DMS79 treated with DMSO at 0.1 percent for 48 hours (cell line): ENCODE data around the gene YY2.
"Not testable (repeated sequence)": the region's sequence is repeated elsewhere in the genome, so short reads cannot be mapped to it uniquely, and the experiment has no call there.

ENCODE experiments used
- DNase-seq: peaks from one replicate; lab custom pipeline; 2025; lab: John Stamatoyannopoulos, UW

Gene YY2

DNA sequence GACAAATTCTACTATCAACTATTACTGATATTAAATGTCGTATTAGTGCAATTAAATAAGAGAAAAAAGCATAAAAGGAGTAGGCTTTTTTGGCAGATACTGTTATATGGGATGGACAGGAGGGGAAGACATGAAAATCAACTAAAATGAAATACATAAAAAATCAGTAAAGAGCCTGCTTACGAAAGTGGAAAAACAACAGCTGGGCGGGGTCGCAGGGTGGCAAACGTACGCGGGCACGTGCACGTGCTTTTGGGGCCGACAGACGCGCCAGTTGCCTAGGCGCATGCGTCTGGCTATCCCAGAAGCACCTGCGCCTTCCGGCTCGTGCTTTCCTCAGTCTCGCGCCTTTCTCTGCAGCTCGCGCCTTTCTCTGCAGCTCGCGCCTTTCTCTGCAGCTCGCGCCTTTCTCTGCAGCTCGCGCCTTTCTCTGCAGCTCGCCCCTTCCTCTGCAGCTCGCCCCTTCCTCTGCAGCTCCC lies at the start of gene YY2:
Gene YY2, plus strand, starts transcription at position 51 of the 479 bp plus-strand sequence. CDS start 498 bp downstream, outside the sequence.
- no peak for DNase-seq

DNA sequence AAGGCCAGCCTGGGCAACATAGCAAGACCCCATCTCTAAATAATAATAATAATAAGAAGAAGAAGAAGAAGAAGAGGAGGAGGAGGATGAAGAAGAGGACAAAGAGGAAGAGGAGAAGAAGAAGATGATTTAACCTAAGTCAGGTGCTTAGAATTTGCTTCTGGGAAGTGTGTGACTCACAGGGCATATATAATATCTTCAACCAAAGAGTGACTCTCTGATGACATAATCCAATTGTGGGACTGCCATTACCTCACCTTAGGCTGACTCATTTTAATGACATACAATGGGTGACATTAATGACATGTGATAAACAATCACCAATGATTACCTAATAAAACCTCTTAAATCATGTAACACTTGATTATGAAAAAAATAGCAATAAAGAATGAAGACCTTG lies 49.1 kb upstream of the YY2 start:
- no peak for DNase-seq

DNA sequence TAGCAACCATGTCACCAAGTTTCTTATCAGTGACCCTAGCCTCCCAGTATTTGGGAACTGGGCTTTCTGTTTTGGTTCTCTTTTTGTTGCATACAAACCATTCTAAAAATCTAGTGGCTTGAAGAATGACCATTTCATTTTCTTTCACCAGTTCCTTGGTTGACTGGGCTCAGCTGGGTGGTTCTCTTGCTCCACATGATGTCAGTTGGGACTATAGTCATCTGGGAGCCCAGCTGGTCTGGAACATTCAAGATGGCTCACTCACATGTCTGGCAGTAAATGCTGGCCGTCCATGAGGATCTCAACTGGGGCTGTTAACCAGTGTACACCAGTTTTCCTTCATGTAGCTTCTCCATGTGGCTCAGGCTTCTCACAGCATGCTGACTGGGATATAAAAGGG lies 44.0 kb upstream of the YY2 start:
- no peak for DNase-seq

DNA sequence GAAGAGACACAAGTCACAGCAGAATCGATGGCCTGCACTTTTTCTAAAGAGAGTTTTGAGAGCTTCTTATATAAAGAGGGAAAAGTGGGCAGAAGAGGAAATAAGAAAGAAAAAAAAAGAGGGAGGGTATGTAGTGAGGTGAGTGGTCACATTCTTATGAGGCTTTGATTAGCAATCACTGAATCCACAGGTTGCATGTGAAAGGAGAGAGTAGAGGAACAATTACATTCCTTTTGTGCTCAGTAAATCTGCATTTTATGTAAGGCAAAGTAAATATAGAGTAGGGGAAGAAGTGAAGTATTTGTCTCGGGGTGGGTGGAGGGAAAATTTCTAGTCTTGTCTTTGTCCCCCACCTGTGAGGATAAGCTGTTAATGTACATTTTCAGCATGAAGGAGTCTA lies 43.2 kb upstream of the YY2 start:
- DNase-seq, result no peak

DNA sequence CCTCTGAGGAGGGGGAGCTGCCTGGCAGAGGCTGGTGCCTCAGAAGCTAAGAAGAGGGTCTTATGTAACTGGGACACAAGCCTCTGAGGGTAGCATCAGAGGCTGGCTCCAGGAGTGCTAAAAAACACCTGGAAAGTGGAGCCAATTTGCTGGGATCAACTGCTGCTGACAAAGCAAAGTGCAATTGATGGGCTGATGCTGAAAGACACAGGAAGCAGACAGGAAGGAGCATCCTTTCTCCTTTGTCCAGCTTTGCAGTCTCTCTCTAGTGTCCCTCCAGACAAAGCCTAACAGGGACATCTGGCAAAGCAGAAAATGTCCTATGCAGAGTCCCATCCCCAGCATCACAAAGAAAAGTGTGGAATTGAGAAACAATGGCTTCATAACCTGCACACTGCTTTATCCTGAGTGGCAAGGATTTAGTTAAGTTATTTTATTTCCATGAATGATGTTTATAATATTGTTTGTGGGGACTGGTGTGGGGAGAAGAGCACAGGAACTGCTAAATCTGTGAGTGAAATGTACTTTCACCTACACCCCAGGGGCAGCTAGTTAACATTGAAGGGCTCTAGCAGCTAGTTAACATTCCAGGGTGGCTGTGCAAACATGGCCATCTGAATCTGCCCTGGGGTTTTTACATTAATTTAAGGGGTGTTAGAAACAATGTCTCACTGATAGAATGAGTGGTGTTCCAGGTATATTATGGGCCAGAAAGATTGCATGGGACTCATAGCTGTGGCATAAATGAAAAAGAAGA lies 42.0 kb upstream of the YY2 start:
- no peak for DNase-seq

DNA sequence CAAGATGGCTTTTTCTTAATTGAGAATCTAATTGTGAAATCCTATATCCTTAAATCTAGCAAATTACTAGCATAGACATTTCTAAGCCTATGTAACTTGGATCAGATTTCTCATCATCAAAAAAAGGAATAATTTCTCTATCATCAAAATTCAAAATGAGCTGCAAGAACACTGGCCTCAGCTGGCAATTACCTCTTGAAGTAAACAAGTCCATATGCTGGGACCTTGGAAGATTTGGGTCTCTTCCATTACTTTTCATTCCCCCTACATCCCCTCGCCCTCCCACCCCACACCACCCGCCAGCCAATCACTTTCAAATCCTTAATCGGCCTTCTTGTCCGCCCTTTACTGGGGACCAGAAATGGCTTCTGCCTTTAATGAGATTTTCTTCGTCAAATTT lies 39.7 kb upstream of the YY2 start:
- no peak for DNase-seq

DNA sequence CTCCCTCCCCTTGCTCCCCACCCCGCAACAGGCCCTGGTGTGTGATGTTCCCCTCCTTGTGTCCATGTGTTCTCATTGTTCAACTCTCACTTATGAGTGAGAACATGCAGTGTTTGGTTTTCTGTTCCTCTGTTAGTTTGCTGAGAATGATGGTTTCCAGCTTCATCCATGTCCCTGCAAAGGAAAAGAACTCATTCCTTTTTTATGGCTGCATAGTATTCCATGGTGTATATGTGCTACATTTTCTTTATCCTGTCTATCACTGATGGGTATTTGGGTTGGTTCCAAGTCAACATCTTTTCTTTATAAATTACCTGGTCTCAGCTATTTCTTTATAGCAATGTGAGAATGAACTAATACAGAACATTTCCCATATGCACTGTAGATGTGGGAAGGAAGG lies 35.6 kb upstream of the YY2 start:
- not testable (repeated sequence) for DNase-seq

DNA sequence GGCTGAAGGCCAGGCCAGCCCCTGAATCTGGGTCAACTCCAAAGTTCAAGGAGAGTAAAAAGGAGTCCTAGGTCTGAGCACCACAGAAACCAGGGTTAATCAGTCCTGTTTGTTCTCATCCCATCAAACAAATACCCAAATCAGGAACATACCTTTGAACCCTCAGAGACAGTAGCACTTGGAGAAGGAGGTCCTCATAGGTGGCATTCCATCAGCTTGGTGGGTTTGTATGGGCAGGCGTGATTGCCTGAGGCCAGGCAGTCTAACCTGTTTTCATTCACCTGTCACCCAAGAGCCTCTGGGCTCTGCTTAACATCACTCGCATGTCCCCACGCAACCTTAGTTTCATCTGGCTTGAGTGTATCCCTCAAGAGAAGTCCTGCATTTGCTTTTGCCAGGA lies 33.9 kb upstream of the YY2 start:
- no peak for DNase-seq

DNA sequence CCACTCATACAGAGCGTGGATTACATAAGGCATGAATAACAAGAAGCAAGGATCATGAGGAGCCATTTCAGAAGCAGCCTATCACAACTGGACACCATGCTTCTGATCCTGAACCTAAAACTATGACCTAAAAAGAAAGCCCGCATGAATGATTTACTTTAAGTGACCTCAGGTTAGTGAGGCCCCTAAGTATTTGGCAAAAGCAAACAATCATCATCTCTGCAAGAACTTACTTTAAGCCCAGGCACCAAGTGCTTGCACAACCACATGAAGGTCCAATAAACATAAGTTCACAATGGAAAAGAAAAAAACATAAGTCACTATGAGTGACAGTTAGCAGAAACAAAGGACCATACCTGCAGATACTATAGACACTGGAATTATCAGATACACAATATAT lies 24.3 kb upstream of the YY2 start:
- no peak for DNase-seq

DNA sequence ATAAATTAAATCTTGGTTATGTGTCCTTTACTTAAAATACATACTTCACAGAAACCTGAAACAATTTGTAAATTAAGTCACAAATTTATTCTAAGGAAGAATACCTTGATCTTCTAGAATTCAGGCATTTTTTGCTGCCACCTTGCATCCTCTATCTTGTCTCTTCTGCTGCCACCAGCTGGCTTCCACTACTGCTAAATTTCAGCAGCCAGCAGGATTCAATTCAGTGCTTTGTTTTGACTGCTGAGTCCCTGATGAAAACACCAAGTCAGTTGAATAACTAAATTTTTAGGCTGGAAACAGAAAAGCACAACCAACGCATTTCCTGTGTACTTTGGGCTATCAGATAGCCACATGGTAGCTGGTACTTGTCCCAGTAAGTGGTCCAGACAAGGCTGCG lies 18.7 kb upstream of the YY2 start:
- no peak for DNase-seq

DNA sequence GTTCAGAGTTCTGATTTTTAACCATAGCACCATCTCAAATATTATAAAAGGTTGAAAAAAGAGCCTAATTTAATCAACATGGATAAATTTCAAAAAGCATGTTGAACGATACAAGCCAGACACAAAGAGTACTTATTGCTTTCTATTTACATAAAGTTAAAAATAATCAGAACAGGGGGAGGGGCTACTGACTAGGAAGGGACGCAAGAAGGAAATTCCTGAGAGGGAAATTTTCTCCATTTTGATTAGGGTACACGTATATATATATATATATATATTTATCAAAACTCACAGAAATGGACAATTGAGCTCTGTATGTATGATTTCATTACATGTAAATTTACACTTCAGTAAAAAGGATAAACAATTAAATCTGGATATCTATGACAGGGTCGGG lies 16.9 kb upstream of the YY2 start:
- DNase-seq, result no peak

DNA sequence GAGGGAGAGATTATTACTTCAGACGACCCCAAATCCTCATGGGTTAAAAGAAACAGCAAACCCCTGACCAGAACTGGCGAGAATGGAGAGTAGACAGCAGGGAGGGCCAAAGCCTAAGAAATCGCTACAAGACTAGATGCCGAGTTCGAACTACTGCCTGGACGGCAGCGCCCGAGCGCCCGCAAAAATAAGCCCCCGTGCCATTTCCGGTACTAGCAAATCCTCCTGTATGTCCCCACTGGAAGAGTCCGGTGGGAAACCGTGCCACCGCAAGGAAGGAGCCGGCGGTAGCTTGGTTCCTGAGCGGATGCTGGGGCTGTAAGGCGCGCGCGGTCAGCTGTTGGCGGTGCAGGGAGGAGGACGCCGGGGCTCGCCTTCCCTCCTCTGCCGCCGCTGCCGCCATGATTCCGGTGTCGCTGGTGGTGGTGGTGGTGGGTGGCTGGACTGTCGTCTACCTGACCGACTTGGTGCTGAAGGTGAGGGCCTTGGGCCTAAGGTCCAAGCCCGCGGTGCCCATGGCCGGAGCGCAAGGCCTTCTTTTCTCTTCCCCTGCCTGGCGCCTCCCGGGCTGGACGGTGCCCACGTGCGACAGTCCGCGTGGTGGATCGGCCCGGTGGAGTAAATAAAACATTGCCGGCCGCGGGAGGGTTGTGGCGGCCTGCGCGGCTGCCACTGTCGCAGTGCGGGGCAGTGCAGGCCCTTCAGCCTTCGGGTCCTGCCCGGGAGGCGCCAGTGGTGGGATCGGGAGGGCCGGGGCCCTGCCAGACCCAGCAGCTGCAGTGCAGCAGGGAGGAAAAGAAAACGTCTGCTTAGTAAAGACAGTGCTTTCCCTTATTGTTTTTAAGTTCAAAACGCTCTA lies 16.2 kb upstream of the YY2 start, which contains the start of gene MBTPS2:
Gene MBTPS2, plus strand, starts transcription at position 284 of the 859 bp plus-strand sequence. Its CDS starts 118 bp downstream, at position 402.
- DNase-seq, result peak; percentile 37

DNA sequence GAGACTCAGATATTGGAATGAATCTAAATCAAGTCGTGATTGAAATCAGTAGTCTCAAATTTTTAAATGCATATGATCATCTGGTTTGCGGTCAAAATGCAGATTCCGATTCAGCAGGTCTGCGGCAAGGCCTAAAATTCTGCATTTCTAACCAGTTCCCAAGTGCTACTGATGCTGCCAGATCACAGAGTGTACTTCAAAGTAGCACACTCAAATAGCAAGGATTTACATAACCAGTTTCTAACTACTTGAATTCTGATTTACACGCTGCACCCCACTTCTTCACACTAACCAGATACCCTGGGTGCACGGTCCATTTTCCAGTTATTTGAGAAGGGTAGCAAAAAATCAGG lies 15.6 kb upstream of the YY2 start:
- no peak for DNase-seq

DNA sequence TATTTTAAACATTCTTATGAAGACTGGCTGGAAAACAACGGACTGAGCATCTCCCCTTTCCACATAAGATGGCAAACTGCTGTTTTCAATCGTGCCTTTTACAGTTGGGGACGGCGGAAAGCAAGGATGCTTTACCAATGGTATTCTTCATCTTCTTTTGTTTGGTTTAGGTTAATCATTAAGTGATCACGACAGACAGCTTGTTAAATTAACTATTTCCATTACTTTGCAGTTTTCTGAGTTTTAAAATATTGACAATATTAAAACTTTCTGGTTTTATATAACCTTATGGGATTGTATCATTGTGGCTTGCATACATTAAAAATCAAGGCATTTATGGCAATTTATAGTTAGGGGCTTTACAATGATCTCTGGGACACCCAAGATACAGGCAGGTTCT lies 12.6 kb upstream of the YY2 start:
- no peak for DNase-seq

DNA sequence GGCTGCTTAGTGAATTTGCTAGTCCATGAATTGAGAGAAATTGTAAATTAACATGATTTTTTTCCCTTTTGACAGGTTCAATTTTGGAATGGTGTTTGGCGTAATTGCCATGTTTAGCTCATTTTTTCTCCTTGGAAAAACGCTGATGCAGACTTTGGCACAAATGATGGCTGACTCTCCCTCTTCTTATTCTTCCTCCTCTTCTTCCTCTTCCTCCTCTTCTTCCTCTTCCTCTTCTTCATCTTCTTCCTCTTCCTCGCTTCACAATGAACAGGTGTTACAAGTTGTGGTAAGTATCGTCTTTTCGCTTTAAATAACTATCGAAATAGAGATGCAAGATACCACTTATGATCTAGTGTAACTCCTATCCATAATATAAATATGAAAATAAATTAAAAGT lies 10.7 kb upstream of the YY2 start:
- no peak for DNase-seq

DNA sequence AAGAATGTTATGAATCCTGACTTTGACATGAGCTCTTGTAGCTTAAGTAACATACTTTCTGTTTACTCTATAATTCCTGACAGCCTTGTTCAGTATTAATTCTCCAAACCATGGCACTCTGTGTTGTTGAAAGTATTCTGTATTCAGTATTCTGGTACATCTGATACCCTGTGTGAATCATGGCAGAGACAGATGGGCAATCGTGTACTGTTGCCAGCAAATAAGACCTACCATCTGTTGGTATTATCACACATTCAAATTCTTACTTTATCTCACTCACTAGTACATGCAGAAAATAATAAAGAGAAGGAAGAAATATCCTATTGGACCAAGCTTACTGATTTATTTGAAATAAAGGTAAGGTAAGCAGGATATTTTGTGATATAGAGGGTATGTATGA lies 8.4 kb upstream of the YY2 start:
- DNase-seq, result no peak

DNA sequence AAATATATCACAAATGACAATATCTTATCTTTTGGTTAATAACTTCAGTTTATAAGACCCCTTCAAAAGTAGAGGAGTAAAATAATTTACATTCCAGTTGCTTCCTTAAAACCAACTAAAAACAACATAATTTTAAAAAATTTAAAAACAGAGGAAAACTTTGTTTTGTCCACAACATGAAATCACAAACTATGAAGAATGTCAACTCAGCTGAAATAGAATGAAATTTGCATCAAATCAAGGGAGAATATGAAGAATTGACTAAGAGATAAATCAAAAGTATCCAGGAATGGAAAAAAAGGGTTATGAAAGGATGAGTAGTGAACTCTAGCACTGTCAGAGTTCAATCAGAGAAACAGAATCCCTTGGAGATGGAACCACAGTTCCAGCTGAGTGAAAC lies 2.2 kb upstream of the YY2 start:
- no peak for DNase-seq

DNA sequence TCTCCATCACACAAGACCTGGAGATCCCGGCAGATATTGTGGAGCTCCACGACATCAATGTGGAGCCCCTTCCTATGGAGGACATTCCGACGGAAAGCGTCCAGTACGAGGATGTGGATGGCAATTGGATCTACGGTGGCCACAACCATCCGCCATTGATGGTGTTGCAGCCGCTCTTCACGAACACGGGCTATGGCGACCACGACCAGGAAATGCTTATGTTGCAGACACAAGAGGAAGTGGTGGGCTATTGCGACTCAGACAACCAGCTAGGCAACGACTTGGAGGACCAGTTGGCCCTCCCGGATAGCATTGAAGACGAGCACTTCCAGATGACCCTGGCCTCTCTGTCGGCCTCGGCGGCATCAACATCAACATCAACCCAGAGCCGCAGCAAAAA lies 717 bp downstream of the YY2 start:
- no peak for DNase-seq

DNA sequence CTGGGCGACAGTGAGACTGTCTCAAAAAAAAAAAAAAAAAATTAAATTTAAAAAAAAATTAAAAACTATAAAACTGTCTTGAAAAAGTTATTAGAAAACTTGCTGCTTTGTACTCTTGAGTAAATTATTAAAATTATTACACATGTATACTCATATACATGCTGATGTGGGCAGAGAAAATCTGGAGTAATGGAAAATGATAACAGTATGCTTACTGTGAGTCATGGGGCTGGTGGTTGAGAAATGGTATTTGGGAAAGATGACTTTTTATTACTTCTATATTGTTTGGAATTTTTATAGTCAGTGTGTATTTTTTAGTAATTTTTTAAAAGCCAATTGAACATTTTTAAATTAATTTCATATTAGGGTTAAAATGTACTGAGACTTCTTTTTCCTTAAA lies 7.5 kb downstream of the YY2 start:
- no peak for DNase-seq

DNA sequence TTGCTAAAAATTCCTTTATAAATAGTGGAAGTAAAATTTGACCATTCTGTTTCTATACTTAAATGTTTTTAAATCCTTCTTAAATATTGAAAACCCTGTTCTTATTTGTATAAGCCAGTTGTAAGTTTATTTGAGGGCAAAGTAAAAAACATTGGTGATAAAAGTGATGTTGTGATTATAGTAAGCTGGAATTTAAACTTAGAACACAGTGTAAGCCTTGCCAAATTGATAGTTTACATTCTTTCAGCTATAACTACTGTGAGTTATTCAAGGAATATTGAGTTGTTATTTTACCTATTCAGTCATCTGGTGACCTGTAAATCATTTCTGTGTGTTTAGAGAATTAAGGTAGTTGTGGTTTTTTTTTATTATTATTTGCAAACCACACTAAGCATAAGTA lies 9.6 kb downstream of the YY2 start:
- DNase-seq, result no peak

DNA sequence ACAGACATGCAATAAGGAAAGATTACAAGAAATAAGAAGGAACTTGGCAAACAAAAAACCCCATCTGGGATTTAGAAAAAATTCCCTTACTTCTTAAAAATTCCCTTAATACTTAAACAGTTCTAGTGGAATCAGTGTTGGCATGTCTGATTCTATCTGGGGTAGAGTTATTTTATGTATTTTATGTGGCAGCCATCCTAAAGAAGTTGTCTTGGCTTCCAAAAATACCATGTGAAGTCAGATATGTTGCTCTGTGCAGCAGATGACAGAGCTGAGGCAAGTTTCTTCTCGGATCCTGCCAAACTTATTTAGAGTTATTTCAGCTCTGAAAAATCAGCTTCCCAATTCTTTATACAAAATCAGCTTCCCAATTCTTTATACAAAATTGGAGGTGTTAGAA lies 14.7 kb downstream of the YY2 start:
- no peak for DNase-seq

DNA sequence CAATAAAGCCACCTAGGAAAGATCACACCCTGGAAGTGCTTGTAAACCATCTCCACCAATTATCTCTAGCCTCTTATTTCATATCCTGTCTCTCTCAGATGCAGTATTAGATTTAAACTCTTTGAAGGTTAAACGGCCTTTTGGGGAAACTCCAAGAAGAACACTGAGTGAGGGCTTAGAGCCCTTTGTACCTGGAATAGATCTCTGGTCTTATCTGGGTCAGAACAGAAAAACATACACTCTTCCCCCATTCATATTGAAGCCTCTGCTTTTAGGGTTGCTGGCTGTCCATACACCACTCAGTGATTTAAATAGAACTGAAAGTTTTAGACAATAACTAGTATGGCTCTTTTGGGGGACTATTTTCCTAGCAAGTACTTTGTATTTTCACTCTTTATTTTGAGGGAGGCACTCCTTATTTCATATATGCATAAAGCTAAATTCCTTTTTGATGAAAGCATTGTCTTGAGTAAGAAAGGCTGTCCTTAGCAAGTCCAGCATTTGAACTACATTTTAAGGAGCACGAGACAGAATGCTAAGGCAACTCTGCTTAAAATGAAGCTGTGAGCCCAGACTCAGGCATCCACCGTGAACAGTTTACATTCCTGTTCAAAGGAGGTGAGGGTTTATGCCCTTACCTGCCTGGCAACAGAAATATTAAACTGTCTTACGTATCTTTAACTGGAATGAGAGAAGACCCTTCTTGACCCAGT lies 17.4 kb downstream of the YY2 start:
- DNase-seq, result no peak

DNA sequence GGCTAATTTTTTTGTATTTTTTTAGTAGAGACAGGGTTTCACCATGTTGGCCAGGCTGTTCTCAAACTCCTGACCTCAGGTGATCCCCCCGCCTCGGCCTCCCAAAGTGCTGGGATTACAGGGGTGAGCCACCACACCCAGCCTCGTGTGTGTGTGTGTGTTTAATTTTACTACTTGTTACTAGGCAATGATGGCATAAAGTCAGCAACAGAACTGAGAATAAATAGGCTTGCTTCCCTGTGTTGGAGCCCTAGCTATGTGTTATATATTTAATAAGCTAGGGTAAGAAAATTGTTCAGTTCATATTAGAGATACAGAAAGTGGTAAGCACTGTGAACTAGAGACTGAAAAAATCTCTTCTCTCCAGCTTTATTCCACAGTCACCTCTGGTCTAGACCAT lies 18.4 kb downstream of the YY2 start:
- not testable (repeated sequence) for DNase-seq
